Brain pericyte (primary cell): ENCODE measurements around the gene TRH.

Source experiments
- DNase-seq: peaks from one replicate; pipeline ENCODE4 v3.0.0-alpha.2; 2012; ENCODE audit warnings: low read depth, low spot score

The TRH gene, protein sequence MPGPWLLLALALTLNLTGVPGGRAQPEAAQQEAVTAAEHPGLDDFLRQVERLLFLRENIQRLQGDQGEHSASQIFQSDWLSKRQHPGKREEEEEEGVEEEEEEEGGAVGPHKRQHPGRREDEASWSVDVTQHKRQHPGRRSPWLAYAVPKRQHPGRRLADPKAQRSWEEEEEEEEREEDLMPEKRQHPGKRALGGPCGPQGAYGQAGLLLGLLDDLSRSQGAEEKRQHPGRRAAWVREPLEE

GRCh38 chr3:129974564-129974832 is at the start of gene TRH:
Gene TRH (plus strand): TSS chr3:129974720. CDS start chr3:129975817, 1,097 bp downstream.
- DNase-seq = no peak

- DNase-seq = no peak
Measured at GRCh38 chr3:129927072-129927471, 47.4 kb upstream of the TRH start.

GRCh38 chr3:129929383-129929782 is 45.1 kb upstream of the TRH start:
- no peak for DNase-seq

DNA sequence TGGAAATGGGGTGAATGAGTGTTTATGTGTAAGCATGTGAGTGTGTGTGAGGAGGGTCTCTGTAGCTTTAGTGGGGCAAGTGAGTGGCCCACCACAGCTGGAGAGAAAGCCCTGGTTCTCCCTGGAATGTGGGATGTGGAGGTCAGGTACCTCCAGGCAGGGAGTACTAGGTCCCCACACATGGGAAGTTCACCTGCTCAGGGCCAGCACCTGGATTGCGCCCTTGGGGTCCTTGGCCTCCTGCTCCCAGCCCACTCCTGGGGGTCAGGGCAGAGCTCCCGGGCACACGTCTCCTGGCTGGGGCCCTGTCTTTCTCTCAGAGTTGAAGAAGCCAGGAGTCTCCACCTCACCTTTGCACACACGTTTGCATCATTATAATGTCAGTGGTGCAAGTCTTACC is 41.0 kb upstream of the TRH start:
- DNase-seq = no peak

DNA sequence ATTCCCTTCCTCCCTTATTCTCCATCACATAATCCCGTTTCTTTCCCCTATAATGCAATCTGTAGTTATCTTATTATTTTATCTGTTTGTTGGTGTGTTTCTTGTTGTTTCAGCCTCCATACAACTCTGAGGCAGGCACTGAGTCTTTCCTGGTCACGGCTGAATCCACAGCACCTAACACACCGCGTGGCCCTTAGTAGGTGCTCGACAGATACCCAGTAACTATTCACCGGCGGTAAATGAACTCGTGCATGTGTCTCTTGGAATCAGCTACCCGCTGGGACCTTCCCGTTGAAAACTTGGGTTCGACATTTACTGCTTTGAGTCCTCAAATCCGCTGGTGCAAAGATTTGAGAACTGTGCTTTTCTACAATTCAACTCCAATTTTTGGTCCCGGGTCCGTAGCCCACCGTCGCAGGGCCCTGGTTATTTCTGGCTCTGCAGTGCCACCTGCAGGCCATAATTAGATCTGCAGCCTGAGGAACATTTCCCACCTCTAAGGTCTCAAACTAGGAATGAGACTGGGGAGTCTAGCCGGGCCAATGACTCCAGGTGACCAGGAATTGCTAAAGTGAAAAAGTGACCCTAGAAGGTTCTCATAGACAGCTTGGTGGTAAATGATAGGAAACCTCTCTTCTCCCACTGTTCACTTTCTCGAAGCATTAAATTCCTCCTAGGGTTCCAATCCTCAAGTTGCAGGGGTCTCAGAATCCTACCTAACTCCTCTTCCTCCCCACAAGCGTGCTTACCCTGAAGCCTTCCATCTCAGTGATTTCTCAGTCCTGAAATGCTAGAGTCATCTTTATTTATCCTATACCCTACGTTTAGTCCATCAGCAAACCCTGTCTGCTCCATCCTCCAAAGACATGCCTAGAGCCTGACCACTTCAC is 40.0 kb upstream of the TRH start:
- no peak for DNase-seq

DNA sequence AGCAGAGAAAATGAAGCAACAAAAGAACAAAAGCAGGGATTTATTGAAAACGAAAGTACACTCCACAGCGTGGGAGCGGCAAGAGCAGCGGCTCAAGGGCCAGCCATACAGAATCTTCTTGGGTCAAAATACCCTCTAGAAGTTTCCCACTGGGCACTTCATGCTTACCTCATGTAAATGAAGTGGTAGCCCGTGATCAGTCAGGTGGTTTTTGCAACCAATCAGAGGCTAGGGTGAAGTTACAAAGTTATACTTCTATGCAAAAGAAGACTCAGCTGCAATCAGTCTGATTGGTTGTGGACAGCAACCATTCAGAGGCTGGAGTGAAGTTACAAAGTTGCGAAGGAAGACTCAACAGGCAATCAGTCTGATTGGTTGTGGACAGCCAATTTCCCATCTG is 37.8 kb upstream of the TRH start:
- peak; percentile 13 for DNase-seq

GRCh38 chr3:129937717-129938116 is 36.8 kb upstream of the TRH start:
- no peak for DNase-seq

- DNase-seq = no peak
Measured at GRCh38 chr3:129938140-129938930, 36.2 kb upstream of the TRH start.

DNA sequence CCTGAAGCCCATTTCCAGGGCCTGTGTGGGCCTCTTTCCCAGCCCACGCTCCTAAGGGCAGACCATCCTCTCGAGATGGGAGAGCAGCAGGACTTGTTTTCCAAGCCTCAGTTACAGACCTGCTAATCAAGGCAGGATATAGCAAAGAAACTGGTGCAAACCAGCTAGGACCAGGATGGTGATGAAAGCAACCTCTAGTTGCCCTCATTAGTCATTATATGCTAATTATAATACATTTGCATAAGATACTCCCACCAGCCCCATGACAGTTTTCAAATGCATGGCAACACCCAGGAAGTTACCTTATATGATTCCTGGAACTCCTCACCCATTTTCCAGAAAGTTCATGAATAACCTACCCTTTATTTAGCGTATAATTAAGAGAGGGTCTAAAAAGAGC is 34.4 kb upstream of the TRH start:
- DNase-seq = no peak

DNA sequence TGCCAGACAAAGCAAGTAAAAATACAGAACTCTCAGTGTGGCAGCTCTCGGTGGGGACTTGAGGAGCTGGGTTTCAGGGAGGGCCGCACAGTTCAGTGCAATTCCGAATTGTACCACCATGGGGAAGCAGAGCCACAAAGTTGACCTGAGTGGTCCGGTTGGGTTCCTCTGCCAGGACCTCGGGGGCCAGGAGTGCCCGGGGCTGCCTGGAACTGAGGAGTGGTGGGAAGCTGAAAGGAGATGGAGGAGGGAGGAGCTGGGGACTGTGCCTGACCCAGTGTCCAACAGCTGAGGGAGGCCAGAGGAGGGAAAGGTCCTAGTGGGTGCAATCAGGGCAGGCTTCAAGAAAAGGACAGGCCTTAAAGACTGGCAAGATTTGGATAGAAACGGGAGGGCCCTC is 32.2 kb upstream of the TRH start:
- DNase-seq = peak; percentile 21

GRCh38 chr3:129943020-129943419 is 31.5 kb upstream of the TRH start:
- no peak for DNase-seq

DNA sequence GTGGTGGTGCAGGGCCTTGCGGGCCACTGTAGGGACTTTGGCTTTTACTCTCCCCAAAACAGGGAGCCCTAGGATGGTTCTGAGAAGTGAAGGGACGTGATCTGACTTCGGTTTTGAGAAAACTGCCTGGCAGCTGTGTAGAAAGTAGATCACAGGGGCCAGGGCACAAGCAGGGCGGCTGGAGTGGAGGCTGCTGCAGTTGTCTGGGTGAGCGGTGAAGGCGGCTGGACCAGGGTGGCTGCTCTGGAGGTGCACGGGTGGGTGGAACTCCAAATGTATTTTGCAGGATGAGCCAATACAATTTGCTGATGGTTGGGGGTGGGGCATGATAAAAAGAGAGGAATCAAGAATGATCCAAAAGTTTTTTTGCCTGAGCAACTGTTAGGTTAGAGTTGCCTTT is 29.8 kb upstream of the TRH start:
- DNase-seq = no peak

GRCh38 chr3:129947538-129948240 is 26.8 kb upstream of the TRH start:
- no peak for DNase-seq

DNA sequence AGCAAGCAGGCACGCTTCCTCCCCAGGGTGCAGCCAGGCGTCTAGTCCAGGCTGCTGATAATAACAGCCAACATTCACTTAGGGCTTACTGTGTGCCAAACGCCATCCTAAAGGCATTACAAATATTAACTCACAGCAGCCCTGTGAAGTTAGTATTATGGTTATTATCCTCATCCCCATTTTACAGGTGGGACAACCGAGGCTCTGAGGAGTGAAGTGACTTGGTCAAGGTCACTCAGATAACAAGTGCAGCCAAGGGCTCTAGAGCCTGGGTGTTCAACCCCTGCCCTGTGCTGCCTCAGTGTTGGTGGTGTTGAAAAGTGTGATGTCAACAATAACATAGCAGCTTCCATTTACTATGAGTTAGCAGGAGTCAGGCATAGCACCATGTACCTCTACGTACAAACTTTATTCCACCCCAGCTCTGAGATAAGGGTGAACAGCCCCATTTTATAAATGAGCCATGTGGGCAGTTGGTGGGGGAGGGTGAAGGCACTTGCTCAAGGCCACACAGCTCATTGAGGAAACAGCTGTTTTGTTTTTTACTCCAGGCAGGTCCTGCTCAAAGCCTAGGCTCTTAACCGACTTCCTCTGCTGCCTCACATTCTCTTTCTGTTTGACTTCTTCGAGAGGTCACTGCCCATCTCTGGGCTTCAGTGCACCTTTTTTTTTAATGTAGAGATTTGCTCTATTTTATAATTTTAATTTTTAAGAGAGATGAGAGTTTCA is 24.0 kb upstream of the TRH start:
- no peak for DNase-seq

- no peak for DNase-seq
Measured at GRCh38 chr3:129952556-129953355, 21.8 kb upstream of the TRH start.

DNA sequence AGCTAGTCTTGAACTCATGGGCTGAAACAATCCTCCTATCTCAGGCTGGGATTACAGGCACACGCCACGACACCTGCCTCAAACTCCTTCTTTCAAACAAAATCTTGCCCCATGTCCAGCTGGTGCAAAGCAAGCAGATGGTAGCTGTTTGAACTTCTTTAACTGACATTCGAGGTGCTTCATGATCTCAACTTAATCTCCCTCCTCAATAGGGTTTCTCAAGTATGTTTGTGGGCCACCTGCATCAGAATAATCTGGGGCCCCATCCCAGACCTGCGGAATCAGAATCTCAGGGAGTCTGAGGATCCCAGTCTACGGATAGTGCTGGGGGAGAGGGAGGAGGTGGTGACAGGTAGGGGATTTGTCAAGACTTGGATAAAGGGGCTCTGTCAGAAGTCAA is 20.9 kb upstream of the TRH start:
- DNase-seq = no peak

GRCh38 chr3:129954514-129954913 is 20.0 kb upstream of the TRH start:
- DNase-seq = no peak

GRCh38 chr3:129956936-129957335 is 17.6 kb upstream of the TRH start:
- no peak for DNase-seq

DNA sequence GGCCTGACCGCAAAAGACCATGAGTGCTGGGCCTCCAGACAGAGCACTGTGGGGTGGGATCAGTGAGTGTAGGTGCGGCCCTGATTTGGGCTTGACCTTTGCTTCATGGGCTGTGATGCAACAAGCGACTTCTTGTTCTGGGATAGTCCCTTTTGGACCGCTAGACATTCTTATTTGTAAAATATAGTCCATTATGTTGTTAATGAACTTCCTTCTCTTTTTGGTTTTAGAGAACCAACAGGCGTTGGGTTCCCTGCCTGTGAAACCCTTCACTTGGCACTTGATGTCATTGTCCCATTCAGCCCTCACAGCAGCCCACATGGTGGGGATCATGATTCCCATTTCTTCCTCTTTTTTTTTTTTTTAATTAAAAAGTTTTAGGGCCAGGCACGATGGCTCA is 15.8 kb upstream of the TRH start:
- DNase-seq = no peak

- no peak for DNase-seq
Measured at GRCh38 chr3:129961141-129961541, 13.4 kb upstream of the TRH start.
